ENCODE data around the gene TTC7B. TPM values are rescaled to one million over a fixed set of nuclear protein-coding genes. Genes with fewer than 3 reads are reported as not detected.

The TTC7B gene
- total and polyA plus RNA-seq, 2 of the 13 experiments (the other 11 are each of a cell fraction or from before 2014, with no cell fraction given): 1.3 to 3.2 TPM

DNA sequence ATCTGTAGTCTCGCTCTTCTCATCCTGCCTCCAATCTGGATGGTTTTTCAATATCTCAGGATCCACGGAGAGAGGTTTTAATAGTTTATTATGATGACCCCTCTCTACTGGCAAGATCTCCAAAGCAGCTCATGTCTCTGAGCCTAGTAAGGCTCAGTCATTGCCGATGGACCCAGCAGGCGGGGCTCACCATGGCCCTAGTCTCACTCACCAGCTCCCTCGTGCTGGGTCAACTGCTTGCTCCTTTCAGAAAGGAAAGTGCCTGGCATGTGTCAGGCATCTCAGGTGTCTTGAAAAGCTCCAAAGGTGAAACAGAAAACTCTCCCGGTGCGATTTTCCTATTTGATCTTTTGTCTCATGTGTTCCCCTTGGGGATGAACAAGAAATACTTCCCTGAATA is 240.4 kb downstream of the TTC7B start:
- Histone ChIP-seq H3K79me2 (ENCODE audit: insufficient read depth, low read length) (no peaks in the 10 kb centered on the region), H2AFZ (ENCODE audit: low read length) (no peak overlapping the region), H3K9me3 (ENCODE audit: low read length) (no peaks in the 10 kb centered on the region), H4K20me1 (ENCODE audit: insufficient read depth, low read length) (no peaks in the 10 kb centered on the region), H3K4me2 (ENCODE audit: low read depth, low read length) (no peak overlapping the region), H3K36me3 (replicated peaks in 1 of 2; ENCODE audit: control insufficient read depth in 1 of 2, insufficient read depth in 2 of 2, low read length in 2 of 2) (no peaks in the 10 kb centered on the region), H3K4me3 (replicated peaks in 1 of 3; ENCODE audit: insufficient read depth in 1 of 3, low read depth in 2 of 3, low read length in 3 of 3) (no peak overlapping the region), H3K27ac (ENCODE audit: extremely low read length, insufficient read depth, low read length) (no peak overlapping the region), H3K27me3 (ENCODE audit: control insufficient read depth in 1 of 2, insufficient read depth in 2 of 2, low read length in 2 of 2) (no peaks in the 10 kb centered on the region; a peak in 1 of 5 replicates), H3K4me1 (ENCODE audit: insufficient read depth, low read length) (no peaks in the 10 kb centered on the region), H3K9ac (ENCODE audit: insufficient read depth, low read depth, low read length) (no peak overlapping the region)
- TF ChIP-seq FOXO1 (CRISPR knock-in tag; IDR thresholded peaks at IDR 0.05) (no peak), ZNF737 (CRISPR knock-in tag; IDR thresholded peaks at IDR 0.05; ENCODE audit: borderline replicate concordance) (no peak), BCL6 (CRISPR knock-in tag; IDR thresholded peaks at IDR 0.05) (no peak), HBP1 (CRISPR knock-in tag; IDR thresholded peaks at IDR 0.05; ENCODE audit: low read depth) (no peak), ZMYM4 (CRISPR knock-in tag; IDR thresholded peaks at IDR 0.05) (no peak), ZEB1 (IDR thresholded peaks at IDR 0.05; ENCODE audit: insufficient replicate concordance, low read depth) (no peak), KLF9 (CRISPR knock-in tag; IDR thresholded peaks at IDR 0.05; ENCODE audit: low read depth) (no peak), FOSL2 (CRISPR knock-in tag; IDR thresholded peaks at IDR 0.05) (no peak), MNT (IDR thresholded peaks at IDR 0.05) (no peak), ZNF34 (CRISPR knock-in tag; IDR thresholded peaks at IDR 0.05; ENCODE audit: borderline replicate concordance) (no peak), ZNF3 (CRISPR knock-in tag; IDR thresholded peaks at IDR 0.05) (no peak), ZFP41 (CRISPR knock-in tag; IDR thresholded peaks at IDR 0.05; ENCODE audit: borderline replicate concordance) (no peak), ZNF337 (CRISPR knock-in tag; IDR thresholded peaks at IDR 0.05; ENCODE audit: borderline replicate concordance, low read depth) (no peak), ZNF547 (CRISPR knock-in tag; IDR thresholded peaks at IDR 0.05) (no peak)
- TF ChIP-seq, protein P1, sequence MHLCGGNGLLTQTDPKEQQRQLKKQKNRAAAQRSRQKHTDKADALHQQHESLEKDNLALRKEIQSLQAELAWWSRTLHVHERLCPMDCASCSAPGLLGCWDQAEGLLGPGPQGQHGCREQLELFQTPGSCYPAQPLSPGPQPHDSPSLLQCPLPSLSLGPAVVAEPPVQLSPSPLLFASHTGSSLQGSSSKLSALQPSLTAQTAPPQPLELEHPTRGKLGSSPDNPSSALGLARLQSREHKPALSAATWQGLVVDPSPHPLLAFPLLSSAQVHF (CRISPR knock-in tag; IDR thresholded peaks at IDR 0.05): no peak
- in situ Hi-C loops (cut with HindIII; ENCODE audit: extremely low pct_ligation_motif_present, low pct_unique_long_range_greater_than_20kb) (no loop called here), intact Hi-C loops (cut with micrococcal nuclease; ENCODE audit: unreplicated experiment) (no loop called here)
- FAIRE-seq (no peak), ATAC-seq (no peak), DNase-seq (ENCODE audit: low spot score) (no peak)
- CTCF ChIA-PET (ENCODE audit: low intra/inter-chr PET ratio, low total read pairs): no interaction called here
- 68% methylated on average over 7 of the region's 7 CpGs for WGBS (ENCODE audit: low lambda C conversion rate)
- POLR2A ChIA-PET: no interaction called here
- no TSS peak for BruUV-seq (replicated peaks)
